Keratinocyte (primary cell): ENCODE measurements around the gene DOCK1. TPM values are rescaled to one million over a fixed set of nuclear protein-coding genes. Genes with fewer than 3 reads are reported as not detected.

Experiments used
- DNase-seq: peaks from one replicate; pipeline ENCODE4 v3.0.0-alpha.2; 2011; ENCODE audit warnings: low read depth, missing footprints, low spot score
- FAIRE-seq: peaks from 2 replicates; lab custom pipeline; 2011; peaks lifted over from hg19 to GRCh38; lab: Jason Lieb, UNC
- H2AFZ ChIP-seq: 2 replicates; pipeline ENCODE4 v1.6.0; 2012; ENCODE audit warnings: low read length, control low read depth, inconsistent platforms; ENCODE audit not compliant: control insufficient read depth
- H3K27ac ChIP-seq: 2 replicates; pipeline ENCODE4 v1.5.1; 2011; ENCODE audit warnings: low read length; ENCODE audit not compliant: control insufficient read depth, insufficient read depth
- H3K27me3 ChIP-seq: 3 replicates; pipeline ENCODE4 v1.6.0; 2011; ENCODE audit warnings: low read length; ENCODE audit not compliant: control insufficient read depth, insufficient read depth; ENCODE audit errors: extremely low read depth
- H3K36me3 ChIP-seq, 2 experiments: 2 replicates in 1 of 2; 3 replicates in 1 of 2; pipeline ENCODE4 v1.5.1; 2011; ENCODE audit warnings: low read length in 2 of 2, mild to moderate bottlenecking in 1 of 2; ENCODE audit not compliant: control insufficient read depth in 2 of 2, insufficient read depth in 2 of 2; ENCODE audit errors: extremely low read depth in 1 of 2
- H3K4me1 ChIP-seq: 3 replicates; pipeline ENCODE4 v1.5.1; 2011; ENCODE audit warnings: low read length; ENCODE audit not compliant: control insufficient read depth, insufficient read depth; ENCODE audit errors: extremely low read depth
- H3K4me2 ChIP-seq: 3 replicates; pipeline ENCODE4 v1.6.0; 2011; ENCODE audit warnings: low read depth, low read length; ENCODE audit not compliant: control insufficient read depth, insufficient read depth; ENCODE audit errors: extremely low read depth
- H3K4me3 ChIP-seq, 3 experiments: fragments of 200-600 bp in 1 of 3; sonication (generic) in 1 of 3; 2 replicates in 2 of 3; 3 replicates in 1 of 3; pipeline ENCODE4 v1.5.1; 2011 to 2016; ENCODE audit warnings: low read length in 3 of 3, mild to moderate bottlenecking in 3 of 3, control low read depth in 2 of 3, inconsistent platforms in 1 of 3, low read depth in 1 of 3, mixed read lengths in 1 of 3, mixed run types in 1 of 3, moderate library complexity in 1 of 3; ENCODE audit not compliant: control insufficient read depth in 2 of 3, insufficient read depth in 2 of 3; ENCODE audit errors: extremely low read depth in 1 of 3
- H3K79me2 ChIP-seq: 2 replicates; pipeline ENCODE4 v1.6.0; 2012; ENCODE audit warnings: low read length; ENCODE audit not compliant: control insufficient read depth, insufficient read depth
- H3K9ac ChIP-seq: 3 replicates; pipeline ENCODE4 v1.6.0; 2011; ENCODE audit warnings: low read length; ENCODE audit not compliant: control insufficient read depth, insufficient read depth; ENCODE audit errors: extremely low read depth
- H3K9me1 ChIP-seq: 3 replicates; pipeline ENCODE4 v1.6.0; 2011; ENCODE audit warnings: low read length; ENCODE audit not compliant: control insufficient read depth, insufficient read depth; ENCODE audit errors: extremely low read depth
- H3K9me3 ChIP-seq: 2 replicates; pipeline ENCODE4 v1.5.1; 2012; ENCODE audit warnings: low read depth, low read length; ENCODE audit not compliant: control insufficient read depth
- H4K20me1 ChIP-seq: 3 replicates; pipeline ENCODE4 v1.6.0; 2011; ENCODE audit warnings: low read length; ENCODE audit not compliant: control insufficient read depth, insufficient read depth; ENCODE audit errors: extremely low read depth
- CTCF ChIP-seq, 3 experiments: IDR thresholded peaks in 1 of 3; conservative IDR thresholded peaks in 1 of 3; optimal IDR thresholded peaks in 1 of 3; 2 replicates in 2 of 3; 3 replicates in 1 of 3; pipeline versions ENCODE3 to v1.5.1; 2011; ENCODE audit warnings: low read length in 3 of 3, mild to moderate bottlenecking in 3 of 3, moderate library complexity in 2 of 3, control low read depth in 1 of 3, inconsistent platforms in 1 of 3; ENCODE audit not compliant: insufficient read depth in 2 of 3; ENCODE audit errors: extremely low read depth in 1 of 3
- EZH2 ChIP-seq: IDR thresholded peaks from one replicate; pipeline ENCODE4 v1.6.1; 2012; ENCODE audit warnings: inconsistent platforms, mild to moderate bottlenecking, low read length, moderate library complexity
- dilution Hi-C: fragments of 300-500 bp; cut with MboI; formaldehyde crosslinking; loops from one replicate; pipeline ENCODE4 v1.7.0; 2020; ENCODE audit warnings: low sequenced_read_pairs; ENCODE audit not compliant: extremely low pct_ligation_motif_present
- polyA plus RNA-seq, 5 experiments: library from polyadenylated mRNA; depleted of rRNA in 3 of 5; stranded (reverse) in 3 of 5; stranded (forward) in 1 of 5; unstranded in 1 of 5; fragments of >200 nt; gene quantifications; 1 replicate in 1 of 5; 2 replicates in 3 of 5; 3 replicates in 1 of 5; pipeline versions ENCODE4 v1.2.1 to v1.2.3, GENCODE V29; 2011 to 2012; ENCODE audit warnings: missing spikeins in 2 of 5, low read depth in 1 of 5, low replicate concordance in 1 of 5

DOCK1 gene
- polyA plus RNA-seq, 1 donor (not counting 4 experiments of a cell fraction or from before 2014, with no cell fraction given): 15.7 TPM

GRCh38 chr10:126959906-126960685 lies 54.9 kb downstream of the DOCK1 start:
- peaks cover 77% of the 10 kb centered on the region for H3K79me2 ChIP-seq
- FAIRE-seq: no peak

GRCh38 chr10:126963354-126963753 lies 58.1 kb downstream of the DOCK1 start:
- Histone ChIP-seq H3K9me3 (no peaks in the 10 kb centered on the region), H3K9ac (no peak overlapping the region), H2AFZ (no peak overlapping the region), H3K4me3 (no peak overlapping the region), H4K20me1 (peaks cover 2% of the 10 kb centered on the region), H3K27me3 (no peaks in the 10 kb centered on the region), H3K36me3 (no peaks in the 10 kb centered on the region), H3K9me1 (peaks cover 2% of the 10 kb centered on the region), H3K79me2 (peaks cover 70% of the 10 kb centered on the region), H3K27ac (no peak overlapping the region), H3K4me1 (no peaks in the 10 kb centered on the region), H3K4me2 (no peak overlapping the region)
- dilution Hi-C loops: no loop called here
- DNase-seq: no peak
- FAIRE-seq: no peak
- no peak for TF ChIP-seq CTCF (optimal IDR thresholded peaks at IDR 0.05 in 1 of 3, IDR thresholded peaks at IDR 0.05 in 1 of 3, conservative IDR thresholded peaks at IDR 0.05 in 1 of 3; ENCODE audit: extremely low read depth in 1 of 3, insufficient read depth in 2 of 3, low read length in 3 of 3)
- no peak for TF ChIP-seq EZH2

More at GRCh38 chr10:126959906-126960685, 54.9 kb downstream of the DOCK1 start:
- Histone ChIP-seq H3K27ac (no peak overlapping the region), H3K9me1 (peaks cover 2% of the 10 kb centered on the region), H3K4me1 (peaks cover 12% of the 10 kb centered on the region), H3K9ac (no peak overlapping the region), H2AFZ (no peak overlapping the region), H4K20me1 (peaks cover 8% of the 10 kb centered on the region), H3K36me3 (peaks cover 0 to 4% of the 10 kb centered on the region in 2 experiments), H3K27me3 (no peaks in the 10 kb centered on the region), H3K4me3 (no peak overlapping the region), H3K9me3 (no peaks in the 10 kb centered on the region), H3K4me2 (no peak overlapping the region)
- TF ChIP-seq CTCF (optimal IDR thresholded peaks at IDR 0.05 in 1 of 3, IDR thresholded peaks at IDR 0.05 in 1 of 3, conservative IDR thresholded peaks at IDR 0.05 in 1 of 3; ENCODE audit: extremely low read depth in 1 of 3, insufficient read depth in 2 of 3, low read length in 3 of 3): no peak
- TF ChIP-seq EZH2: no peak
- dilution Hi-C loops: no loop called here
- no peak for DNase-seq
